MCF 10A (cell line): Measurements from ENCODE around the gene WASL. TPM values are rescaled to one million over a fixed set of nuclear protein-coding genes. Genes with fewer than 3 reads are reported as not detected.
A peak's percentile ranks its signal among the peaks of the same experiment; 100 is the strongest.

Source experiments
- BruUV-seq: library from RNA; stranded (reverse); fragments of 400-500 nt; replicated peaks from 2 replicates; lab custom pipeline; 2021; lab: Mats Ljungman, UMichigan
- CTCF ChIA-PET: fragments of 300-600 bp; sonication (Branson Sonifier 250); formaldehyde crosslinking; extraction: SDS; loops from one replicate; lab custom pipeline; 2021; ENCODE audit warnings: antibody characterized with exemption, inconsistent platforms; lab: Yijun Ruan, JAX
- POLR2A ChIA-PET: fragments of 300-600, 350-650 bp; sonication (Branson Sonifier 250); formaldehyde crosslinking; extraction: SDS; loops from one replicate; lab custom pipeline; 2020; ENCODE audit warnings: antibody characterized with exemption, inconsistent platforms; lab: Yijun Ruan, JAX
- DNase-seq: peaks from one replicate; pipeline ENCODE4 v3.0.0-alpha.2; 2018; ENCODE audit not compliant: unreplicated experiment
- H3K27ac Mint-ChIP-seq: one replicate; pipeline ENCODE4 v1.8.0; 2022; ENCODE audit warnings: mild to moderate bottlenecking, low read depth, mixed read lengths; ENCODE audit not compliant: unreplicated experiment
- H3K27me3 Mint-ChIP-seq: one replicate; pipeline ENCODE4 v1.8.0; 2022; ENCODE audit warnings: mixed read lengths; ENCODE audit not compliant: insufficient read depth, unreplicated experiment
- H3K36me3 Mint-ChIP-seq: one replicate; pipeline ENCODE4 v1.8.0; 2022; ENCODE audit warnings: mild to moderate bottlenecking, moderate library complexity, mixed read lengths; ENCODE audit not compliant: insufficient read depth, unreplicated experiment
- H3K4me1 Mint-ChIP-seq: one replicate; pipeline ENCODE4 v1.8.0; 2022; ENCODE audit warnings: mixed read lengths; ENCODE audit not compliant: insufficient read depth, unreplicated experiment
- H3K4me3 Mint-ChIP-seq: one replicate; pipeline ENCODE4 v1.8.0; 2022; ENCODE audit warnings: mild to moderate bottlenecking, moderate library complexity, mixed read lengths; ENCODE audit not compliant: unreplicated experiment
- H3K9me3 Mint-ChIP-seq: one replicate; pipeline ENCODE4 v1.8.0; 2022; ENCODE audit warnings: mixed read lengths; ENCODE audit not compliant: unreplicated experiment
- intact Hi-C: fragments of 100-400 bp; cut with micrococcal nuclease; formaldehyde crosslinking; loops from 2 replicates; pipeline ENCODE4 v1.14.1; 2022
- total RNA-seq: library from RNA; stranded (reverse); gene quantifications from 2 replicates; pipeline ENCODE4 v1.2.3, GENCODE V29; 2022
- TF ChIP-seq, protein P1 (sequence below): fragments of 200-600 bp; IDR thresholded peaks from one replicate; pipeline ENCODE4 v1.8.0; 2022; ENCODE audit warnings: antibody characterized with exemption, mild to moderate bottlenecking; ENCODE audit not compliant: unreplicated experiment

The WASL gene
- total RNA-seq, 1 experiment from 2014 or later, result 34.7 TPM

DNA sequence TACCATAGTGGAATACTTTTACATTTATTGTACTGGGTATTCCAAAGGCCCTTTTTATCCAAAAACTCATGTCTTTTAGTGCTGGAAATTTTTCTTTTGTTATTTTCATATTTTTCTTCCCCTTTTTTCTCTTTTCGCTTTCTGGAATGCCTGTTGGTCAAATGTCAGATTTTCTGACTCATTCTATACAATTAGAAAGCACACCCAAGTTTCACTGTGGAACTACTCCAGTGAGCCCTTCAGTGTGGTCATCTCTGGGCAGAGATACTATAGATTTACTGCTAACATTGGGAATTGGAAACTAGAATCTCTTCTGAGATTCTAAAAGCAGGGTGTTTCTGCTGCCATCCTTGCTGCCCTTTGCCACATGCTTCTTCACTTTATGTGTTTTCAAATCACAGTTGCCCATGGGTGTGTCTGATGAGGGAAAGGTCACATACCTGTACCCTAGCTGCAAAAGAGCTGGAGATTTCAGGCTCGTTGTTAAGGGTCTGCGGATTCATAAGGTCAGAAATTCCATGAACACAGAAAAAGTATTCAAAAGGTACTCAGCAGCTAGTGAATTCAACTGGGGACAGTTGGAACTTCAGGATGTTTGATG, 5.6 kb upstream of the WASL start:
- CTCF ChIA-PET, result interaction anchor here (1.6 to 2.0 kb wide), 2 partner anchors 16 to 21 kb away, joined by 5 to 7 read pairs; no protein-coding TSS in a partner anchor
- H3K36me3 Mint-ChIP-seq, result no peaks in the 10 kb centered on the region
- no peak overlapping the region for H3K27ac Mint-ChIP-seq
- H3K9me3 Mint-ChIP-seq, result no peaks in the 10 kb centered on the region
- BruUV-seq, result no TSS peak
- POLR2A ChIA-PET, result interaction anchor here (0.6 to 4.4 kb wide), 2 partner anchors 16 to 17 kb away, joined by 3 to 24 read pairs; no protein-coding TSS in a partner anchor
- intact Hi-C loops, result no loop called here
- DNase-seq, result no peak
- H3K4me3 Mint-ChIP-seq, result no peak overlapping the region
- TF ChIP-seq, protein P1, sequence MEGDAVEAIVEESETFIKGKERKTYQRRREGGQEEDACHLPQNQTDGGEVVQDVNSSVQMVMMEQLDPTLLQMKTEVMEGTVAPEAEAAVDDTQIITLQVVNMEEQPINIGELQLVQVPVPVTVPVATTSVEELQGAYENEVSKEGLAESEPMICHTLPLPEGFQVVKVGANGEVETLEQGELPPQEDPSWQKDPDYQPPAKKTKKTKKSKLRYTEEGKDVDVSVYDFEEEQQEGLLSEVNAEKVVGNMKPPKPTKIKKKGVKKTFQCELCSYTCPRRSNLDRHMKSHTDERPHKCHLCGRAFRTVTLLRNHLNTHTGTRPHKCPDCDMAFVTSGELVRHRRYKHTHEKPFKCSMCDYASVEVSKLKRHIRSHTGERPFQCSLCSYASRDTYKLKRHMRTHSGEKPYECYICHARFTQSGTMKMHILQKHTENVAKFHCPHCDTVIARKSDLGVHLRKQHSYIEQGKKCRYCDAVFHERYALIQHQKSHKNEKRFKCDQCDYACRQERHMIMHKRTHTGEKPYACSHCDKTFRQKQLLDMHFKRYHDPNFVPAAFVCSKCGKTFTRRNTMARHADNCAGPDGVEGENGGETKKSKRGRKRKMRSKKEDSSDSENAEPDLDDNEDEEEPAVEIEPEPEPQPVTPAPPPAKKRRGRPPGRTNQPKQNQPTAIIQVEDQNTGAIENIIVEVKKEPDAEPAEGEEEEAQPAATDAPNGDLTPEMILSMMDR, result no peak
- peaks cover 31% of the 10 kb centered on the region for H3K4me1 Mint-ChIP-seq
- no peaks in the 10 kb centered on the region for H3K27me3 Mint-ChIP-seq

DNA sequence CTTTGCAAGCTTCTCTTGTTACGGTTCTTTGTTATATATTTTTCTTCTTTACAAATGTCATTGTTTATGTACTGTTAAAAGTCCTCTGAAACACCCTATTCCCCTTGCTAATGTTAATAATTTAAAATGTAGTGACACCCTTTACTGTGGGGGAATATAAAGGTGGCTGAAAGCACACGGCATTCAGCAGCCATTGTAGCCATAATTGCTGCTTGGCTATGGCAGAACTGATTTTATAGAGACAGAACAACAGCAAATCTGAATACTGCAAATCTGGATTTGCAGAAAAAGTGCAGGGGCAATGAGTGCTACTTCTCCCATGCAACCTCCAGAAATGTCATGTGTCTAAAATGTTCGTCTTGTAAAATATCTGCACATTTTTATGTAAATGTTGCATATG, 3.7 kb upstream of the WASL start:
- no peak overlapping the region for H3K4me3 Mint-ChIP-seq
- ChIA-PET POLR2A (interaction anchor here (0.8 to 9.2 kb wide), 3 partner anchors 16 to 195 kb away, joined by 3 to 367 read pairs (median 4); partner anchors contain the start of gene NDUFA5), CTCF (interaction anchor here (0.8 kb wide), 1 partner anchor 15 kb away, joined by 4 read pairs; no protein-coding TSS in a partner anchor)
- H3K4me1 Mint-ChIP-seq, result peaks cover 27% of the 10 kb centered on the region
- H3K9me3 Mint-ChIP-seq, result no peaks in the 10 kb centered on the region
- DNase-seq, result no peak
- no peak overlapping the region for H3K27ac Mint-ChIP-seq
- H3K27me3 Mint-ChIP-seq, result no peaks in the 10 kb centered on the region
- BruUV-seq, result no TSS peak
- intact Hi-C loops, result no loop called here
- H3K36me3 Mint-ChIP-seq, result no peaks in the 10 kb centered on the region
- TF ChIP-seq, protein P1, result no peak

DNA sequence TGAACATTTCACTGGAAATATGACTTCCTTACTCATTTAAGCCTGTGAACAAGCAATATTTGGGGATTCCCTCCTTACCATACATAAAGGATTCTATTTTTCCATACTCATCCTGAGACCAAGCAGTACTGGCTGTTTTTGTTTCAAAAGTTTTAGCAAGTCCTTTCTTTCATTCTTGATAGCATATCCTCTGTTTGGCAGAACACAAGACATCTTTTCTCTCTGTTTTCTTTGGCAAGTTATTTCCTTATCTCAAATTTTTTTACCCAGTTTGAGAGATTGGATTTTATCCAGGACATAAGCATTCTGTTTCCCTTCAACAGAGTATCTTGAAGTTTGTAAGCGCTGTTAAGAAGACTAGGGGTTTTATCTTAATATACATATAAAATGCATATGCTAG, 3.0 kb upstream of the WASL start:
- POLR2A ChIA-PET, result interaction anchor here (0.8 to 9.2 kb wide), 5 partner anchors 16 to 195 kb away, joined by 3 to 367 read pairs (median 19); partner anchors contain the start of gene NDUFA5
- no peak for DNase-seq
- CTCF ChIA-PET, result interaction anchor here (0.8 kb wide), 1 partner anchor 15 kb away, joined by 4 read pairs; no protein-coding TSS in a partner anchor
- intact Hi-C loops, result no loop called here
- BruUV-seq, result no TSS peak
- H3K27me3 Mint-ChIP-seq, result no peaks in the 10 kb centered on the region
- no peaks in the 10 kb centered on the region for H3K9me3 Mint-ChIP-seq
- H3K36me3 Mint-ChIP-seq, result no peaks in the 10 kb centered on the region
- peak overlapping the region; percentile 20 for H3K4me3 Mint-ChIP-seq
- TF ChIP-seq, protein P1, result no peak
- H3K27ac Mint-ChIP-seq, result peak overlapping the region; percentile 46
- H3K4me1 Mint-ChIP-seq, result peaks cover 24% of the 10 kb centered on the region

DNA sequence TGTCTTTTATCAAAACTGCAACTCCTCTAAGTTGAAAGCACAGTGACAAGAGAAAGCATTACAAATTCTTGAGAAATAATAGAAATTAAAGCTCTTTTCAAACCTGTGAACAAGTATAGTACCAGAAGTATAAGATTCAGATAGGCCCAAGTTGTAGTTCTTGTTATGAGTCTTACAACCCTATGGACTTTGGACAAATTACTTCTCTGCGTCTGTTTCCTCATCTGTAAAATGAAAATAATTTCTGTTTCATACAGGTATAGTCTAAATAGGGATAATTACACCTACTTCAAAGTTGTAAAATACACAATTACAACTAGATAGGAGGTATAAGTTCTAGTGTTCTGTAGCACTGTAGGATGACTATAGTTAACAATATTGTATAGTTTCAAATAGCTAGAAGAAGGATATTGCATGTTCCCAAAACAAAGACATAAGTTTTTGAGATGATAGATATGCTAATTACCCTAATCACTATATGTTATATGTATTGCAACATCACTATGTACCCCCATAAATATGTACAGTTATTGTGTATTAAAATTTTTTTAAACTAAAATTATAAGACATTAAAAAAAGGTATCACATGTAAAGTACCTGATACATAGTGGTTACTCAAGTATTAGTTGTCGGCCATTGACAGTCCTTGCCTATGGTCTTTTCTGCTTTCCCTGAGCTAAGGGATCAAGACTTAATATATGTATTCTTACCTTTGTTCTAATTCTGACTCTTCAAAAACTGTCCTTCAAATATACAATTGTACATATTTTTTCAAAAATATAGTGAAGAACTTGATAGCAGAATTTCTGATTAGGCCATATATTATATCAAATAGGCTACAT, 1.8 kb upstream of the WASL start:
- no peaks in the 10 kb centered on the region for H3K36me3 Mint-ChIP-seq
- POLR2A ChIA-PET, result interaction anchor here (0.7 to 9.2 kb wide), 24 partner anchors 9 to 525 kb away, joined by 3 to 367 read pairs (median 10); partner anchors contain the start of gene NDUFA5
- intact Hi-C loops, result no loop called here
- peaks cover 36% of the 10 kb centered on the region for H3K4me1 Mint-ChIP-seq
- H3K27me3 Mint-ChIP-seq, result no peaks in the 10 kb centered on the region
- CTCF ChIA-PET, result interaction anchor here (1.1 to 3.9 kb wide), 6 partner anchors 19 to 178 kb away, joined by 3 to 16 read pairs (median 6); no protein-coding TSS in a partner anchor
- peak overlapping the region; percentile 98 for H3K4me3 Mint-ChIP-seq
- DNase-seq, result no peak
- TF ChIP-seq, protein P1, result no peak
- no TSS peak for BruUV-seq
- no peaks in the 10 kb centered on the region for H3K9me3 Mint-ChIP-seq
- peak overlapping the region; percentile 99 for H3K27ac Mint-ChIP-seq
